Measurements from ENCODE around the gene ROPN1B. TPM values are rescaled to one million over a fixed set of nuclear protein-coding genes. Genes with fewer than 3 reads are reported as not detected.

The ROPN1B gene
- total RNA-seq, 6 donors from 2014 or later, result 0.76 to 6.3 (median 2.0) TPM; not detected in 2

GRCh38 chr3:126016616-126017015 lies 47.6 kb downstream of the ROPN1B start:
- Histone ChIP-seq H3K4me3 (no peak overlapping the region), H3K4me1 (no peaks in the 10 kb centered on the region), H3K36me3 (peaks cover 0 to 39% (median 11%) of the 10 kb centered on the region in 4 donors), H3K27me3 (no peaks in the 10 kb centered on the region), H3K9me3 (no peaks in the 10 kb centered on the region), H3K27ac (no peak overlapping the region)
- 97 to 98% methylated on average over 8 of the region's 8 CpGs for WGBS, 2 donors
- no peak for ATAC-seq (ENCODE audit: low FRiP score in 2 of 2)
- TF ChIP-seq POLR2A (IDR thresholded peaks at IDR 0.05), result no peak
- no peak for TF ChIP-seq CTCF (IDR thresholded peaks at IDR 0.05)
- no peak for DNase-seq

DNA sequence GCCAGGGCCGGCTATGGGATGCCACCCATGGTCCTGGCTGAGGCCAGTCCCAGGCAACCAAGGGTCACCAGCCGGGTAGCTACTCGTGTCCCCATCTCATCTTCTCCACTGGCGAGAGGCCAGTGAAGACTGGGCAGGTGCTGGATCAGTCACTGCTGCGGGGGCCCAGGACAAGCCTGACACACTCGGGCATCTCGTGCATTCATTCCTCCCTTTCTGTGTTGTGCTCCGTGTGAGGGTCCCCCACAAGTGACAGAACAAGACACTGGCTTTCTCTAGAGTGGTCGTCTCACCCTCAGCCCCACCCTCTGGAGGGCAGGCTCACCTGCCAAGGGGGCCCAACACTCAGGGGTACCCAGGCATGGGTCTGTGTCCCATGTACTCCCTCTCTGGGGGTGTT lies 48.4 kb downstream of the ROPN1B start:
- H3K27ac ChIP-seq, result no peak overlapping the region
- no peaks in the 10 kb centered on the region for H3K9me3 ChIP-seq
- TF ChIP-seq EP300 (IDR thresholded peaks at IDR 0.05) (no peak), POLR2AphosphoS5 (IDR thresholded peaks at IDR 0.05) (no peak), POLR2A (IDR thresholded peaks at IDR 0.05) (no peak), CTCF (IDR thresholded peaks at IDR 0.05) (no peak)
- no peaks in the 10 kb centered on the region for H3K4me1 ChIP-seq
- H3K27me3 ChIP-seq, result no peaks in the 10 kb centered on the region
- H3K4me3 ChIP-seq, result no peak overlapping the region
- DNase-seq (no peak), ATAC-seq (ENCODE audit: low FRiP score in 2 of 2) (no peak)
- peaks cover 0 to 32% (median 10%) of the 10 kb centered on the region in 4 donors for H3K36me3 ChIP-seq
- WGBS, 2 donors, result 89 to 96% methylated on average over 5 to 9 of the region's 9 CpGs

DNA sequence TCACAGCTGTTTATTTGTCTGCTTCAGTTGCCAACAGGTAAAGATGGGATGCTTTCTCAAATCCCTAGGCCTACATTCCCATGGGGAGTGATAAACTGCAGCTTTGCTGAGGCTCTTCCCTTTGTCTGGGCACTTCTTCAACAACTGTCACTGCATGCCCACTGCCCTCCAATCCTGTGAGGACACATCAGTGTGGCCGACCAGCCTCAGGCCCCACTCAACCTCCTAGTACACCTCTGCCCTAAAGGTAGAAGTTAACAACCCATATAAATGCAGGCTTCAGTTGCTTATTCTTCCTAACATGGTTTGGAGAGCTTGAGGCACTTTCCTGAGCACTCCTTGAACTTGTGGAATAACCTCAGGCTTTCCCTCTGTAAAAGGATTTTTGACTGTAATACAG lies 49.6 kb downstream of the ROPN1B start:
- no peak for TF ChIP-seq CTCF (IDR thresholded peaks at IDR 0.05)
- DNase-seq (no peak), ATAC-seq (ENCODE audit: low FRiP score in 2 of 2) (no peak)
- no peaks in the 10 kb centered on the region for H3K9me3 ChIP-seq
- 81 to 100% methylated on average over 1 of the region's 1 CpG for WGBS, 2 donors
- H3K4me1 ChIP-seq, result no peaks in the 10 kb centered on the region
- H3K4me3 ChIP-seq, result no peak overlapping the region
- no peaks in the 10 kb centered on the region for H3K27me3 ChIP-seq
- H3K36me3 ChIP-seq, result peaks cover 0 to 36% (median 13%) of the 10 kb centered on the region in 4 donors
- no peak overlapping the region for H3K27ac ChIP-seq

GRCh38 chr3:126018995-126019394 lies 50.0 kb downstream of the ROPN1B start:
- Histone ChIP-seq H3K9me3 (no peaks in the 10 kb centered on the region), H3K27ac (no peak overlapping the region), H3K27me3 (no peaks in the 10 kb centered on the region), H3K4me1 (no peaks in the 10 kb centered on the region), H3K36me3 (peaks cover 0 to 37% (median 12%) of the 10 kb centered on the region in 4 donors), H3K4me3 (no peak overlapping the region)
- no peak for TF ChIP-seq POLR2AphosphoS5 (IDR thresholded peaks at IDR 0.05)
- no peak for TF ChIP-seq EP300 (IDR thresholded peaks at IDR 0.05)
- no peak for TF ChIP-seq CTCF (IDR thresholded peaks at IDR 0.05)
- TF ChIP-seq POLR2A (IDR thresholded peaks at IDR 0.05), result no peak
- DNase-seq (no peak), ATAC-seq (ENCODE audit: low FRiP score in 2 of 2) (no peak)
- 84 to 91% methylated on average over 7 of the region's 7 CpGs for WGBS, 2 donors

DNA sequence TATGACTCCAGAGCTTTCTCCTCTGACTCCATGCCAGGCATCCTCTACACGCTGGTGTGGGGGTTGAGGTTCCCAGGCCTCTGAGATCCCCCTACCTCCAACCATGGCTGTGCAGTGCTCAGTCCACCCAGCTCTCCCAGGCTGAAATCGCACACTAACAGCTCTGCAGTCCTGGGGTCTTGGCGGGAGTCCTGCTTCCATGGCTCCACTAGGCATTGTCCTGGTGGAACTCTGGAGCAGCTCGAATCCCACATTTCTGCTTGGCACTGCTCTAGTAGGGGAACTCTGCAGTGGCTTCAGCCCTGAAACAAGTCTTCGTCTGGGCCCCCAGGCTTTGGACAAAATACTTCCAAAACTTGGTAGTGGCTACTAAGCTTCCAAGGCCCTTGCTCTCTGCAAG lies 50.7 kb downstream of the ROPN1B start:
- no peak overlapping the region for H3K27ac ChIP-seq
- no peaks in the 10 kb centered on the region for H3K9me3 ChIP-seq
- peaks cover 0 to 36% (median 12%) of the 10 kb centered on the region in 4 donors for H3K36me3 ChIP-seq
- H3K4me3 ChIP-seq, result no peak overlapping the region
- no peak for DNase-seq
- no peaks in the 10 kb centered on the region for H3K4me1 ChIP-seq
- WGBS, 2 donors, result 71 to 100% methylated on average over 1 to 5 of the region's 5 CpGs
- H3K27me3 ChIP-seq, result no peaks in the 10 kb centered on the region
- no peak for TF ChIP-seq POLR2A (IDR thresholded peaks at IDR 0.05)
- TF ChIP-seq EP300 (IDR thresholded peaks at IDR 0.05), result no peak
- TF ChIP-seq POLR2AphosphoS5 (IDR thresholded peaks at IDR 0.05), result no peak
- no peak for TF ChIP-seq CTCF (IDR thresholded peaks at IDR 0.05)
- ATAC-seq (ENCODE audit: low FRiP score in 2 of 2), result no peak
